ENCODE results near the gene CES1.
"Not testable (repeated sequence)": the region's sequence is repeated elsewhere in the genome, so short reads cannot be mapped to it uniquely, and the experiment has no call there.

Gene CES1

GRCh38 chr16:55775857-55776256, 57.0 kb downstream of the CES1 start:
- Histone ChIP-seq H3K27me3 (ENCODE audit: control insufficient read depth, insufficient read depth, low read length, poor library complexity, severe bottlenecking) (no peaks in the 10 kb centered on the region), H3K4me1 (ENCODE audit: control insufficient read depth, insufficient read depth, low read length) (no peaks in the 10 kb centered on the region), H3K27ac (ENCODE audit: insufficient read depth, low read depth, low read length, poor library complexity, severe bottlenecking) (no peak overlapping the region), H3K9me3 (ENCODE audit: control insufficient read depth, low read length) (no peaks in the 10 kb centered on the region), H3K36me3 (ENCODE audit: control insufficient read depth, insufficient read depth, low read length) (no peaks in the 10 kb centered on the region), H3K4me3 (ENCODE audit: insufficient read depth, low read depth, low read length) (no peak overlapping the region)
- WGBS, 2 experiments = 90 to 92% methylated on average over 4 of the region's 4 CpGs

DNA sequence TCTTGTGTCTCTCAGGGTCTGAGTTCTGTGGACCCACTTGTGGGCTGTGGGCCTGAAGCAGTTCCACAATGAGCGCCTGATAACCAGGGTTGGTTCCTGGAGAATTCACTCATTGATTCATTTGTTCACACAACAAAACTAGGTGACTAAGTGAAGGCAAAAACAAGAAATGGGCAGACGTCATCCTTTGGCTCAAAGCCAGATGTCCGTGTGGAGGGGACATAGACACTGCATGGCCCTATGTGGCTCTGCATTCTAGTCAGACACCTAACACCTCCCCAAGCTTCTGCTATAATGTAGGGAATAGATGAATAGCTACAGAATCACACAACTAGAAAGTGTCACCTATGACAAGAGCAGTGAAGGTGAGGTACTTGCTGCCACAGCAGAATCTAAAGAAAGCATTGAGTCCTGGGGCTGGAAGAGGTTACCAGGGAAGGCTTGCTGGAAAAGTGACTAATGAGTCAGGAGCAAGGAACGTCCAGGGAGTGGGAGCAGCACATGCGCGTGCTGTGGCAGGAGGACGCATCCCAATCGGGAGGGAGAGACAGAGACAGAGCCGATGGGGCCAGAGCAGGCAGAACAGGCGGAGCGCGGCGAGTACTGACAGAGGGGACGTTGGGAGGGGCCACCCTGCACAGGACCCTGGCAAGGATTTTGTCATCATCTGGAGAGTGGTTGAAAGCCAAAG, 58.9 kb downstream of the CES1 start:
- no peak overlapping the region for H3K4me3 ChIP-seq (ENCODE audit: insufficient read depth, low read depth, low read length)
- no peak overlapping the region for H3K27ac ChIP-seq (ENCODE audit: insufficient read depth, low read depth, low read length, poor library complexity, severe bottlenecking)
- H3K9me3 ChIP-seq (ENCODE audit: control insufficient read depth, low read length) = no peaks in the 10 kb centered on the region
- H3K27me3 ChIP-seq (ENCODE audit: control insufficient read depth, insufficient read depth, low read length, poor library complexity, severe bottlenecking) = no peaks in the 10 kb centered on the region
- H3K4me1 ChIP-seq (ENCODE audit: control insufficient read depth, insufficient read depth, low read length) = no peaks in the 10 kb centered on the region
- WGBS, 2 experiments = 83 to 86% methylated on average over 12 to 13 of the region's 14 CpGs
- no peaks in the 10 kb centered on the region for H3K36me3 ChIP-seq (ENCODE audit: control insufficient read depth, insufficient read depth, low read length)

DNA sequence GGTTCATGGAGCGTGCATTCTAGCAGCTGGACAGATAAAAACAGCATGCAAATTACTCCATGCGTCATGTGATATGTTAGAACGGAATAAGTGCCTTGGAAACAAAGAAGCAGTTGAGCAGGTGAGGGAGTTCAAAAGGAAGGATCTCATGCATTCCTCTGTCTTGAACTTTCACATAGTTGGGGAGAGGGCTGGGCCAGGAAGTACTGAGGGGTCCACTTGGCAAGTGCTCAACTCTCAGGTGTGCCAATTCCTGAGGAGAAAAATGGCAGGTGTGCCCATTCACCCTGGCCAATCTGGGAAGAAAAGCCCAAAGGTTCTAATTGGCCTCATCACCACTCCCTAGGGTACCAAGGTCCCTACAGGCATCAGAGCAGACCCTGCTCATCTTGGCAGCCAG, 67.7 kb downstream of the CES1 start:
- 53 to 58% methylated on average over 3 of the region's 3 CpGs for WGBS, 2 experiments
- H3K4me1 ChIP-seq (ENCODE audit: control insufficient read depth, insufficient read depth, low read length) = peaks cover 5% of the 10 kb centered on the region
- H3K9me3 ChIP-seq (ENCODE audit: control insufficient read depth, low read length) = no peaks in the 10 kb centered on the region

DNA sequence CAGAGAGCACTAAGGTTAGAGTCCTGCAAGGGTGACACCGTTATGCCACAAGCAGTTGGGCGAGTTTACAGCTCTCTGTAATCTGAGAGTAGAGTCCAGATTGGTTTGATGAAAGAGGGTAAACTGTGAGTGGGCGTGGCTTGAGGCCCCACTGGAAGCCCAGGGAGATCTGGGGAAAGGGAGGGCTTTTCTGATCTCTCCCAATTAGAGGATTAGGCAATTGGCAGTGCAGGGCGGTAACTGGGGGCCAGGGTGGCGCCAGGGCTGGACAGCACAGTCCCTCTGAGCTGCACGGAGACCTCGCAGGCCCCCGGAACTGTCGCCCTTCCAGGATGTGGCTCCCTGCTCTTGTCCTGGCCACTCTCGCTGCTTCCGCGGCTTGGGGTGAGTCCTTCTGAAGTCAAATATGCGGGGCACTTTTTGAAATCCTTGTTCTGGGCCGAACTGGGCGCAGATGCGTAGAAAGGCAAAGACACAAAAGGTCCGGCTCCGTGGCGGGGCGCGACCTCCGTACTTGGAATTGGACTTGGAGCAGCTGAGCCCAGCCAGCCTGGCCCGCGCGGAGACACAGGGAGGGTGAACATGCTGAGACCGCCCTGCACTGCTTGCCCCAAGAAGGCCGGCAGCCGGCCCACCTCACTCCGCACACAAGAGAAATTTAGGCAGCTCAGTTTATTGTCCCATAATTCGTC, 72.4 kb downstream of the CES1 start:
- H3K9me3 ChIP-seq (ENCODE audit: control insufficient read depth, low read length) = no peaks in the 10 kb centered on the region
- peaks cover 6% of the 10 kb centered on the region for H3K4me1 ChIP-seq (ENCODE audit: control insufficient read depth, insufficient read depth, low read length)
- no peak overlapping the region for H3K4me3 ChIP-seq (ENCODE audit: insufficient read depth, low read depth, low read length)
- H3K27ac ChIP-seq (ENCODE audit: insufficient read depth, low read depth, low read length, poor library complexity, severe bottlenecking) = no peak overlapping the region
- H3K27me3 ChIP-seq (ENCODE audit: control insufficient read depth, insufficient read depth, low read length, poor library complexity, severe bottlenecking) = no peaks in the 10 kb centered on the region
- WGBS, 2 experiments = 82 to 85% methylated on average over 30 of the region's 30 CpGs
- no peaks in the 10 kb centered on the region for H3K36me3 ChIP-seq (ENCODE audit: control insufficient read depth, insufficient read depth, low read length)

More for the DNA sequence above, 67.7 kb downstream of the CES1 start:
- no peaks in the 10 kb centered on the region for H3K27me3 ChIP-seq (ENCODE audit: control insufficient read depth, insufficient read depth, low read length, poor library complexity, severe bottlenecking)
- no peak overlapping the region for H3K27ac ChIP-seq (ENCODE audit: insufficient read depth, low read depth, low read length, poor library complexity, severe bottlenecking)
- H3K4me3 ChIP-seq (ENCODE audit: insufficient read depth, low read depth, low read length) = no peak overlapping the region
- H3K36me3 ChIP-seq (ENCODE audit: control insufficient read depth, insufficient read depth, low read length) = no peaks in the 10 kb centered on the region

DNA sequence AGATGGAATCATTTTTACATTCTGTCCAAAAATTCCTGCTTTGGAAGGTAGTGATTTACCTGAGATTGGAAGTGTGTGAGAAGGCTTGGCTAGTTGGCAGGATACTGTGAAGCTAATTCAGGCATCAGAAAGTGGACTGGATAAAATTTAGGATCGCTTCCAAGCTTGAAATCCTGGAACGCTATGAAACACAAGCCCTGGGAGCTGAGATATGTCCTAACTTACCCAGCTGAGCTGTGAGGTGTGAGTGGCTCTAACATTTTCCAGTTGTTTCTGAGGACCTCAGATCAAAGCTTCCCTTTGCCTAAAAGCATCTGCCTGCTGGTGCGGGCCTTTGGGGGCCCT, 73.0 kb downstream of the CES1 start:
- H3K9me3 ChIP-seq (ENCODE audit: control insufficient read depth, low read length); H3K27ac ChIP-seq (ENCODE audit: insufficient read depth, low read depth, low read length, poor library complexity, severe bottlenecking); H3K27me3 ChIP-seq (ENCODE audit: control insufficient read depth, insufficient read depth, low read length, poor library complexity, severe bottlenecking); H3K4me3 ChIP-seq (ENCODE audit: insufficient read depth, low read depth, low read length); H3K4me1 ChIP-seq (ENCODE audit: control insufficient read depth, insufficient read depth, low read length); H3K36me3 ChIP-seq (ENCODE audit: control insufficient read depth, insufficient read depth, low read length): not testable (repeated sequence)
- WGBS, 2 experiments = 77 to 86% methylated on average over 3 of the region's 3 CpGs

- WGBS, 2 experiments = 86 to 87% methylated on average over 5 to 6 of the region's 6 CpGs
Measured at GRCh38 chr16:55757595-55758527, 75.0 kb downstream of the CES1 start.

DNA sequence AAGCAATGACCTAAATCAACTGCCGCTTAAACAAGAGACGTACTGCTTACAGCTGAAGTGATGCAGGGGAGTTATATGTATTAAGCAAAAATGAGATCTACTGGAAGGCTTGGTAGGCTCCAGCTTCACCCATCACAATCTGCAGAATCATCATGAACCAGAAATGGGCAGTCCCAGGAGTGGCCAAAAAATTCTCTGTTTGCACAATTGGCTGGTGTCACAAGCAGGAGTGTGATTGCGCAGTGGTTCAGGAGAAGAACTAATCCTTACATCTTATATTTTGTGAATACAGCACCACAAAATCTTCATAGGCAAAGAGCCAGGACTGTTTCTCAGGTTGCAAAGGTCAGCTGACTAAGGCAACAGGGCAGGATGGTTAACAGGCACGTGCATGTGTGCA, 75.9 kb downstream of the CES1 start:
- Histone ChIP-seq H3K4me1 (ENCODE audit: control insufficient read depth, insufficient read depth, low read length) (peaks cover 6% of the 10 kb centered on the region), H3K27ac (ENCODE audit: insufficient read depth, low read depth, low read length, poor library complexity, severe bottlenecking) (no peak overlapping the region), H3K36me3 (ENCODE audit: control insufficient read depth, insufficient read depth, low read length) (no peaks in the 10 kb centered on the region), H3K4me3 (ENCODE audit: insufficient read depth, low read depth, low read length) (no peak overlapping the region), H3K9me3 (ENCODE audit: control insufficient read depth, low read length) (no peaks in the 10 kb centered on the region), H3K27me3 (ENCODE audit: control insufficient read depth, insufficient read depth, low read length, poor library complexity, severe bottlenecking) (no peaks in the 10 kb centered on the region)
- WGBS, 2 experiments = 94 to 95% methylated on average over 4 of the region's 4 CpGs

More at GRCh38 chr16:55757595-55758527, 75.0 kb downstream of the CES1 start:
- not testable (repeated sequence) for H3K36me3 ChIP-seq (ENCODE audit: control insufficient read depth, insufficient read depth, low read length); H3K4me1 ChIP-seq (ENCODE audit: control insufficient read depth, insufficient read depth, low read length); H3K4me3 ChIP-seq (ENCODE audit: insufficient read depth, low read depth, low read length); H3K27ac ChIP-seq (ENCODE audit: insufficient read depth, low read depth, low read length, poor library complexity, severe bottlenecking); H3K27me3 ChIP-seq (ENCODE audit: control insufficient read depth, insufficient read depth, low read length, poor library complexity, severe bottlenecking); H3K9me3 ChIP-seq (ENCODE audit: control insufficient read depth, low read length)

GRCh38 chr16:55754056-55754455, 78.8 kb downstream of the CES1 start:
- no peaks in the 10 kb centered on the region for H3K36me3 ChIP-seq (ENCODE audit: control insufficient read depth, insufficient read depth, low read length)
- H3K4me3 ChIP-seq (ENCODE audit: insufficient read depth, low read depth, low read length) = no peak overlapping the region
- no peak overlapping the region for H3K27ac ChIP-seq (ENCODE audit: insufficient read depth, low read depth, low read length, poor library complexity, severe bottlenecking)
- H3K9me3 ChIP-seq (ENCODE audit: control insufficient read depth, low read length) = no peaks in the 10 kb centered on the region
- H3K4me1 ChIP-seq (ENCODE audit: control insufficient read depth, insufficient read depth, low read length) = no peaks in the 10 kb centered on the region
- H3K27me3 ChIP-seq (ENCODE audit: control insufficient read depth, insufficient read depth, low read length, poor library complexity, severe bottlenecking) = no peaks in the 10 kb centered on the region

- H3K27ac ChIP-seq (ENCODE audit: insufficient read depth, low read depth, low read length, poor library complexity, severe bottlenecking); H3K9me3 ChIP-seq (ENCODE audit: control insufficient read depth, low read length): not testable (repeated sequence)
Measured at GRCh38 chr16:55753145-55753631, 79.7 kb downstream of the CES1 start.

More at GRCh38 chr16:55753145-55753631, 79.7 kb downstream of the CES1 start:
- not testable (repeated sequence) for H3K4me1 ChIP-seq (ENCODE audit: control insufficient read depth, insufficient read depth, low read length); H3K36me3 ChIP-seq (ENCODE audit: control insufficient read depth, insufficient read depth, low read length); H3K4me3 ChIP-seq (ENCODE audit: insufficient read depth, low read depth, low read length); H3K27me3 ChIP-seq (ENCODE audit: control insufficient read depth, insufficient read depth, low read length, poor library complexity, severe bottlenecking)
- 86 to 87% methylated on average over 4 of the region's 4 CpGs for WGBS, 2 experiments
